NB4 (cell line): ENCODE data around the gene BBS12.

Source experiments
- DNase-seq: peaks from one replicate; pipeline ENCODE4 v3.0.0; 2010; ENCODE audit warnings: low read depth
- H3K4me3 ChIP-seq: one replicate; pipeline ENCODE4 v1.5.1; 2011; ENCODE audit warnings: mild to moderate bottlenecking, low read depth, low read length, moderate library complexity
- CTCF ChIP-seq: IDR thresholded peaks from one replicate; pipeline ENCODE4 v1.5.1; 2012; ENCODE audit warnings: low read depth, low read length
- MAX ChIP-seq: IDR thresholded peaks from 2 replicates; pipeline ENCODE4 v1.6.1; 2011; ENCODE audit warnings: low read depth, low read length
- MYC ChIP-seq: IDR thresholded peaks from 2 replicates; pipeline ENCODE4 v1.6.1; 2011; ENCODE audit warnings: low read depth, low read length
- POLR2A ChIP-seq: IDR thresholded peaks from 2 replicates; pipeline ENCODE4 v1.6.1; 2011; ENCODE audit warnings: mild to moderate bottlenecking; ENCODE audit not compliant: insufficient read length; ENCODE audit errors: extremely low read depth

The BBS12 gene

GRCh38 chr4:122762966-122763716 lies 30.6 kb downstream of the BBS12 start:
- DNase-seq: no peak
- TF ChIP-seq MYC (no peak), POLR2A (no peak), MAX (no peak), CTCF (no peak)
- no peak overlapping the region for H3K4me3 ChIP-seq

- H3K4me3 ChIP-seq: no peak overlapping the region
- no peak for DNase-seq
- TF ChIP-seq MYC (no peak), POLR2A (no peak), CTCF (no peak), MAX (no peak)
Observed at GRCh38 chr4:122764071-122764820, 31.7 kb downstream of the BBS12 start.

- DNase-seq: peak; percentile 16
- H3K4me3 ChIP-seq: no peak overlapping the region
- TF ChIP-seq POLR2A (no peak), MYC (no peak), CTCF (no peak)
Observed at GRCh38 chr4:122764821-122765215, 32.3 kb downstream of the BBS12 start.

GRCh38 chr4:122765692-122766352 lies 33.3 kb downstream of the BBS12 start:
- DNase-seq: no peak
- TF ChIP-seq CTCF (no peak), POLR2A (no peak), MYC (no peak), MAX (no peak)
- no peak overlapping the region for H3K4me3 ChIP-seq

GRCh38 chr4:122766353-122766705 lies 33.8 kb downstream of the BBS12 start:
- DNase-seq: no peak
- no peak overlapping the region for H3K4me3 ChIP-seq
- TF ChIP-seq MAX: no peak
- no peak for TF ChIP-seq CTCF
- no peak for TF ChIP-seq POLR2A
- no peak for TF ChIP-seq MYC
